Measurements from ENCODE around the gene OXGR1.

DNA sequence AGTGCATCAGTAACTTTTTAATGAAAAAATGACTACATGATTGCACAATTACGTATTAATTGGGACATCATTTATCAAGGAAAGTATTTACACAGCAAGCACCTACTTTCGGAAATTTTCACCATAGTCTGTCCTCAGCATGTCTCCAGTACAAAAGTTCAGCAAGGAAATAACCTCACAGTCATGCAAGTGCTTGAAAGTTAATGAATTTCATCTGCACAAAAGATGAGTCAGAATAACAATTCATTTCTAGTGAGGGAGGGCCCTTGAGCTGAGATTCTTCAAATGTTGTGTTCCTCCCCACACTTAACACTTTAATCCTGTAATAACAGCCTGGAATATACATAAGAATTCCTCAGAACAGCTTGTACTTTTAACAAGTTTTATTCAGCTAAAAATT lies 49.0 kb upstream of the OXGR1 start:
- TF ChIP-seq, protein P1, sequence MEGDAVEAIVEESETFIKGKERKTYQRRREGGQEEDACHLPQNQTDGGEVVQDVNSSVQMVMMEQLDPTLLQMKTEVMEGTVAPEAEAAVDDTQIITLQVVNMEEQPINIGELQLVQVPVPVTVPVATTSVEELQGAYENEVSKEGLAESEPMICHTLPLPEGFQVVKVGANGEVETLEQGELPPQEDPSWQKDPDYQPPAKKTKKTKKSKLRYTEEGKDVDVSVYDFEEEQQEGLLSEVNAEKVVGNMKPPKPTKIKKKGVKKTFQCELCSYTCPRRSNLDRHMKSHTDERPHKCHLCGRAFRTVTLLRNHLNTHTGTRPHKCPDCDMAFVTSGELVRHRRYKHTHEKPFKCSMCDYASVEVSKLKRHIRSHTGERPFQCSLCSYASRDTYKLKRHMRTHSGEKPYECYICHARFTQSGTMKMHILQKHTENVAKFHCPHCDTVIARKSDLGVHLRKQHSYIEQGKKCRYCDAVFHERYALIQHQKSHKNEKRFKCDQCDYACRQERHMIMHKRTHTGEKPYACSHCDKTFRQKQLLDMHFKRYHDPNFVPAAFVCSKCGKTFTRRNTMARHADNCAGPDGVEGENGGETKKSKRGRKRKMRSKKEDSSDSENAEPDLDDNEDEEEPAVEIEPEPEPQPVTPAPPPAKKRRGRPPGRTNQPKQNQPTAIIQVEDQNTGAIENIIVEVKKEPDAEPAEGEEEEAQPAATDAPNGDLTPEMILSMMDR (IDR thresholded peaks at IDR 0.05; ENCODE audit: insufficient read depth, low read length) = no peak
- TF ChIP-seq POLR2AphosphoS5 (IDR thresholded peaks at IDR 0.05; ENCODE audit: low read depth) = no peak

Data from HL-60 (cell line).